Iris pigment epithelial cell (primary cell): ENCODE data around the gene TCAIM.
"Not testable (repeated sequence)": the region's sequence is repeated elsewhere in the genome, so short reads cannot be mapped to it uniquely, and the experiment has no call there.

Experiments
- DNase-seq: peaks from one replicate; pipeline ENCODE4 v3.0.0-alpha.2; 2011; ENCODE audit warnings: low read depth

TCAIM gene

GRCh38 chr3:44415421-44415820 is 76.9 kb downstream of the TCAIM start:
- DNase-seq = no peak

DNA sequence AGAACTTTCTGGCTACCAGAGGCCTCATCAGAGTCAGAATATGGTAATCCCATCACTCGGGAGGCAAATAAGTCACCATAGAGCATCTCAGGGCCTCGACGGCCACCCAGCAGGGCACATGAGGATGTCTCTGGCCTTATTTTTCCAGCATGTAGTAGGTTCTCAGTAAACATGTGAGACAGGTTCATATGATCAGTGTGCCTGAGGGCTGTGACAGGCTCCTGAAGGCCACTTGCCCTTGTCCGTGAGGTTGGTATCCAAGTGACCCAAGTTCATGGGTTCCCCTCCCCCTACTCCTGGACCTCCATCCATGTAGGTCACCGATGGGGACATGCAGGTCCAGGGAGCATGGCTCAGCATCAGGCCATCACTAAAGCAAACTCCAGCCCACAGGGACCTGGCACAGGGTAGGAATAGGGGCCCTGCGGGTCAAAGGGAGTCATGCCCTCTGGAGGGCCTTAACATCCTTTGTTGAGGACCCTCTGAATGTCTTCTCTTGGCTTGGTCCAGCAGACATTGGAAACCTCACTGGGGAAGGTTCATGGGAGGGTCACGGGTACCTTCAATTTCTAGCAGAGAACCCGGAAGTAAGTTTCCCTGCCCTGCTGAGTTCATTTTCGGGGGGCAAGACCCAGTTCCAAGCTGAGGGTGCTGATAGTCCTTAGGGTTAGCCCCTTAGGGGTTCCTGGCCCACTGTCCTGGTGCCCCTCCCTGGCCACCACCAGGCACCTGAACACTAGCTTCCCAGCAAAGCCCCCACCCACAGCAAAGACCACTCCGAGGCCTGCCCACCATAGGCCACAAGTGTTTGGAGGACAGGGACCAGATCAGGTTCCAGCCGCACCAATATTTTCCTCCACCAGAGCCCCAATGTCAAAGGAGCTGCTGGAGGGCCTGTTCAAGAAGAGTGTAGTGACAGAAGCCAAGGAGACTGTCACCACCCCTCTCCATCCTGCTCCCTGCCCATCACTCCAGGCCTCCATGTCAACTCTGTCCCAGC is 77.8 kb downstream of the TCAIM start:
- DNase-seq = no peak

- DNase-seq = not testable (repeated sequence)
Measured at GRCh38 chr3:44418118-44418517, 79.6 kb downstream of the TCAIM start.

DNA sequence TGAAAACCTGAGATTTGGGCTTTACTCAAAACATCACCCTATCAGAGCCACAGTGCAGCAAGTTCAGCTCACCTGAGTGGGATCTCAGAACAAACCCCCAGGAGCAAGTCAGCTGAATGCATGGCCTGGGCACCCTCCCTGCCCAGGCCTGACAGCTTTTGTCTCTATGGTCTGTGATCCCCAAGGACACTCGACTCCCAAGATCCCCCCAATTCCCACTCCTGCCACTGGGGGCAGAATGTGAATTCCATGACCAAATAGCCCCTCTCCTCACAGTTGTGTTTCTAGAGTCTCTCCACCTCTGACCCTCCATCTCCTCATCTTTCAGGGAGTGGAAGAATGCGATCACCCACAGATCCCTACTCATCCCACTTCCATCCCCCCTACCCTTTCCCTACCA is 80.0 kb downstream of the TCAIM start:
- DNase-seq = no peak

DNA sequence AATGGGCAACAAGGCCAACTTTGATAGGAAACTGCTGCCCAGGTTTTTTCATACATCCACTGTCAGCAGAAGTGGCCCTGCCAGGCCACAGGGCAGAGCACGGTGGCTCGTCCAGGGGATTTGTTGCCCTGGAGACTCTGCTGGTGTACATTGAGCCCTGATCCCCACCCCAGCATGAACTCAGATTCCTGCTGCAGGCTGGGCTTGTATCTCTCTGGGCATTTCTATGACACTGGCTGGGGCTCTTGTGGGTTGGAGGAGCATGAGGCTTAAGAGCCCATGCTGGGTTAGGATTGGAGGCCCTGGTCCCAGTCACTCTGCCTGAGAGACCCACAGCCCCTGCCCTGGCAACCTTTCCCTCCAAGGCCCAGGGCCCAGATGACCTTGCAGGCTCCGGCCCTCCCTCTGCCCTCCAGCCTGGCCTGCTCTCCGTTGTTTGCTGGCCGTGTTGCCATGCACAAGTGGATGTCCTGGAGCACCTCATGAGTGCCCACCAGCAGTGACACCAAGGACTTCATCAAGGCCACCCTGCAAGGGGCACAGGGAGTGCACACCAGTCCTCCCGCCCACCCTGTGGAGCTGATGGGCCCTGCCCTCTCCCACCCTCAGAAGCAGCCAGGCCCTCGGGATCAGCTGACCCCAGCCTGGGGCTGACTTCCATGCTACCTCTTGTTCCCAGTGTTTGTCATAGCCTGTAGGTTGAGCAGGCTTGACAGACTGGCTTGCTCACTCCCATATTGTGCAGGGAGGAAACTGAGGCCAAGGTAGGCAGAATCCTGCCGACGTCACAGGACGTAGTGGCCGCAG is 80.8 kb downstream of the TCAIM start:
- DNase-seq = no peak

- DNase-seq = no peak
Measured at GRCh38 chr3:44419923-44420650, 81.5 kb downstream of the TCAIM start.

DNA sequence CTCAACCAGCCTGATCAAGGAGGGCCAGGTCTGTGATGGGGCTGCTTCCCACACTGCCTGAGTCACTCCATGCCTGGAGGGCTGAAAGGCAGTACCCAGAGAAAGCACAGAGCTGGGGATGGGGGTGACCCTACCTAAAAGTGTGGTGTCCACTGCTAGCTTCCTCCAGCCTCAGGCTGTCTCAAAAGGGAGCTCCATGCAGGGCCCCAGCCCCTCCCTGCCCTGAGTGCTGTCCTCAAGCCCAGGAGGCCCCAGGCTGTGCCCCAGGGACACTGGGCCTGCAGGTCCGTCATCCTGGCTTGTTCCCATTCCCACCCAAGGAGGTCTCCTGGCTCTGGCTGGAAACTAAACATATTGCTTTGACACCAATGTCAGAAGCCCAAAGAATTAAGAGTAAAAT is 82.1 kb downstream of the TCAIM start:
- no peak for DNase-seq

- no peak for DNase-seq
Measured at GRCh38 chr3:44421280-44421679, 82.7 kb downstream of the TCAIM start.

DNA sequence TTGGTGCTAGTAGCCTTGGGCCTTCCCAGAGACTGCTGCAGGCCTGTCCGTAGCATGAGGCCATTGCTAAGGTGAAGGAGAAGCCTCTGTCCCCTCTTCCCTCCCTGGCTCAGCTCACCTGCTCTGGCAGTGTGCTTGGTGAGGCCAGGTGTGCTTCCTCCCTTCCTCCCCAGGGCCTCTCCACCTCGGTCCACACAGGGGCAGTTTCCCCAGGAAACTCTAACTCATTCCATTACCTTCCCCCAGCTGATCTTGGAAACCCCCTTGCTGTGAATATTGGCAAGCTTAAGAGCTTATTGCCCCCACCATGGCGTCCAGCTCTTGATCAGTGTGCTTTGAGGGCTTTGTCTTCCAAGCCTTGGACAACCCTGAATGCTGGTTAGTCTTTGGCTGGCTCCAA is 86.2 kb downstream of the TCAIM start:
- no peak for DNase-seq

- no peak for DNase-seq
Measured at GRCh38 chr3:44427683-44428082, 89.1 kb downstream of the TCAIM start.

GRCh38 chr3:44428910-44429309 is 90.3 kb downstream of the TCAIM start:
- DNase-seq = no peak

- DNase-seq = no peak
Measured at GRCh38 chr3:44429459-44429858, 90.9 kb downstream of the TCAIM start.

GRCh38 chr3:44430466-44430865 is 91.9 kb downstream of the TCAIM start:
- DNase-seq = no peak

DNA sequence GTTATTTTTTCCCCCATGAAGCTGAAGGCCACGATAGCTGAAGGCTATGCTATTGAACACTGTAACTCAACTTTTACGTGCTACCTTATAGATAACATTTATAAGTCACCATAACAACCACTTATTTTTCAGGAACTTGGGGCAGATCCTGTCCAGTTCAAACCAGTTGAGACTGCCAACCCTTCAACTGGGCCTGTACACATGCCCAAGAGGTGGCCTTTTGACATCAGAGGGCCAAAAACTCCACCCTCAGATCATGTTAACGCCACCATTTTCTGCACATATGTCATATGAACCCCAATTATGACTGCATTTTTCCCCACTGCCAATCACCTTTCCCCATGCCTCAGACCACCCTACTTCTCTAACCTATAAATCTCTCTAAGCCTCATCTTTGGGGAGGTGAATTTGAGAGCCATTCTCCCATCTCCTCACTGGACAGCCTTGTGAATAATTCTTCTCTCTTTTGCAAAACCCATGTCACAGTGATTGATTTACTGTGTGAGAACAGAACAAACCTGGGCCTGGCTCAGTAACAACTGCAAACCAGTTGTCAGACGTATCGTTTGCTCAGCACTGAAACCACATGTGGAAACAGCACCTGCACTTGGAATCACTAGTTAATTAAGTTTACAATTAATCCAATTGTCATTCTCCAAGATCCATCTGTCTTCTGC is 96.4 kb downstream of the TCAIM start:
- no peak for DNase-seq

DNA sequence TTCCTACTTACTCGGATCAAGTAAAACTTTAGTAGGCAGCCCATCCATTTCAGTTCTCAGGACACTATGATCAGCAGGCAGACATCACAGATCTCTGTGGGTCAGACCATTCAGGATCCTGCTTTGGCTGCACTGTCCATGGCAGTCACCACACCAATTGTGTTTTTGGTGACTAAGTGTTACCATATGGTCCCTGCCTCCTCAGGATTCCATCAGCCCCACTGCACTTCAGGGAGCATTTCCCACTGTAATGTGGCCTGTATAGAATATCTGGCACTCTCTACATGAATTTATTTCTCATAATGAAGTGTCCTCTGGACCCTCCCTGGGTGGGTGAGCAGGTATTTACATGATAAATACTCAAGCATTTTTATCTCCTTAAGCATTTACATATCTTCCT is 97.6 kb downstream of the TCAIM start:
- no peak for DNase-seq

DNA sequence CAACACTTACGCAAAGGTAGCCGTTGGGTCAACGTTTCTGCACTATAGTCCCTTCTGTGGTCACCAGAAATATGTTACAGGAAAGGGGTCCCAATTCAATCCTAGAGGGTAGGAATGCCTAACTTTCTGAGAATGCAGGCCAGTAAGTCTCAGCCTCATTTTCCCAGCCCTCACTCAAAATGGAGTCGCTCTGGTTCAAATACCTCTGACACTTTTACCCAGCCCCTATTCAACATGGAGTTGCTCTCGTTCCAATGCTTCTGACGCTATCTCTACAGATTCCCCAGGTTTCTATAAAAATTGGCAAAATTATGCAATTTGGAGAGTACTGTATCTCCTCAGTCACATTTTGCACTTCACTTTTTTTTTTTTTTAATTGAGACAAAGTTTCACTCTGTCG is 99.2 kb downstream of the TCAIM start:
- no peak for DNase-seq

DNA sequence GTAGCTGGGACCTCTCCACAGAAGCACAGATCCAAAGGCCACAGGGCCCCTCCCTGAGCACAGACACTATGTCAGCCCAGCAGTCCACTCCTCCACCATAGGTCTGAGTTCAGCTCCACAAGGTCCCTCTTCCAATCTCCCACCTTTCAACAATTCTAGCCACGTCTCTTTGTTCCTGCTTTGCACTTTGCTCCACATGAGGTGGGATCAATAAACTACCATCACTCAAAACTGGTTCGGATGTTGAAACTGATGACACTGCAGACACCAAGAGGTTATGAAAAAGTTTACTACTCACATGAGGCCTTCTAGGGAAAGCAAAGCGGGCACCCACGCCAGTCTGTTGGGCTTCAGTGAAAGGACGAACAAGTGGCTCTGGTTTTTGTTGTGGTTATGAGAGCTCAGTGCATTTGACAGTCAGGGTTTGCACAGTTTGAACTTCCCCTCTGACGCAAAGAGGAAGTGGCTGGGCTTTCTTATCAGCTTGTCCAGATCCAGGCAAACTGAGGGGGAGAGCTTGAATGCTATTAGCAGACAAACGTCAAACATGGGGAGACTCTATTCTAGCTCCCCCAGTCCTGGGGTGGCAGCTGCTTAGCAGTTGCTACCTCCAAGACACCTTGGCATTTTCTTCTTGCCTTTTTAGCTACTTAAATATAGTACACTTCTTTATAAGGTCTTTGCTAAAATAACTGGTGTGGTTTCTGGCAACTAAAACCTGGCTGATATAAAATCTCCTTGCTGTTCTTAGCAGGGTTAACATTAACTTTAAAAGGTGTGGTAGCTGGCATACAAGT is 101.1 kb downstream of the TCAIM start:
- DNase-seq = peak; percentile 92

DNA sequence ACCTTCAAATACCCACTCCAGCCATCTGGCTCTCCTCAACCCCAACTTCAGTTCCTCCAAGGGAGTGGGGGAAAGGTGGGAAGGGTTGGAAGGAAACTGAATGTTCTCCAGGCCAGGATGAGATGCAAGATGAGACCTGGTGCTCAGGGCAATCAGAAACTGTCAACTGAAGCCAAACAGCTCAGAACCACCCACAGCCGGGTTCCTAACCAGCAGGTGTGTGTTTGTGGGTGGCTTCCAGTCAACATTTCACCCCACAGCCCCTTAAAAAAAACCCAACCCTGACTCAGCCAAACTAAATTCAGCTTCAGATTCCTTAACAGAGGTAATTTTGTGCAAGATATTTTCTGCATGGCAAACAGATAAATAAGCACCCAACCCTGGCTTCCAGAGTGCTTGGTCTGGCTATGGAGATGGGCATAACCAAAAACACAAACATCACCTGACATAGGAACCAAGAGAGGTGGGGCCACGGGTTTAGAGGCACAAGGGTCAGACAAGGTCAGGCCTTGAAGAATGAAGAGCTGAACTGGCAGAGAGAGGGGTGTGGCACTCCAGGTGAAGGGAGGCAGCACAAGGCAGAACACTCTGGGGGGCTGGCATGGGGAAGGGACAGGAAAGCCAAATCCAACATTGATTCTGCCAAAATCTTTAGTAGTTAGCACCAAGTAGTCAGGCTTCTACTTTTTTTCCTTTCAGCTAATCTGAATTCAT is 104.2 kb downstream of the TCAIM start:
- no peak for DNase-seq

GRCh38 chr3:44444437-44444836 is 105.9 kb downstream of the TCAIM start:
- DNase-seq = no peak
